ENCODE measurements around the gene IFT43. TPM values are rescaled to one million over a fixed set of nuclear protein-coding genes. Genes with fewer than 3 reads are reported as not detected.

Gene IFT43
- total RNA-seq, 1 experiment from 2014 or later, result 56.1 TPM

- no peak for DNase-seq (ENCODE audit: low spot score)
Measured at GRCh38 chr14:76109087-76109880, 123.7 kb downstream of the IFT43 start.

DNA sequence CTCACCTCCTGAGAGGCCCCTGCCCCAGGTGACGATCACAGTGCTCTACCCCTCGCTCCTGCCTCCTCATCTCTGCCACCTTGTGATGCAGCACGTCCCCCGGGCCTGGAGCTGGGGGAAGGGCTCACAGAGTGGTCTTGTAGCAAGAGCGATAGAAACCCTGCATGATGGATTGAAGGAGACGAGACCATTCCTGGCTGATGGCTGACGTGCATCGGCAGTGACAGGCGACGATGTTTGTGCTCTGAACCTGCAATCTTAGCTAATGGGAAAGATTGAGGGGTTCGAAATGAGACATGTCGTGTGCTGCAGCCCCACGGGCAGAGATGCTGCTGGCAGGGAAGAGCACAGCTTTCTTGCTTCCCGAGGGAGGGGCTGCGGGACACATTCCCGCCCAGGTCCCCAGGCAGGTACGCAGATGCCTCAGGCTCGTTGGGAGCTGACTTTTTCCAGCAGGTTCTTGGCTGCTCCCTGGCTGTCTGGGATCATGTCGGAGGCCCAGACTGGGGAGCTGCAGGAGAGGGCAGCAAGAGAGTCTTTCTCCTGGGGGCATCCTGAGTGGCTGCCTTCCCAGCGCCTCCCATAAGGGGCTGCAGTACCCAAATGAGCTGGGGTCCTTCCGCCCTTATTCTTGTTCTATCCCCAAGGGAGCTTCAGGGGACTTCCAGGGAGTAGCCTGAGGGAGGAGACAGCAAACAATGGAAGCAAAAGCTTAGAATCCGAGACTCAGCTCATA, 127.5 kb downstream of the IFT43 start:
- no peak for DNase-seq (ENCODE audit: low spot score)

- no peak for DNase-seq (ENCODE audit: low spot score)
Measured at GRCh38 chr14:76113691-76114090, 128.1 kb downstream of the IFT43 start.

DNA sequence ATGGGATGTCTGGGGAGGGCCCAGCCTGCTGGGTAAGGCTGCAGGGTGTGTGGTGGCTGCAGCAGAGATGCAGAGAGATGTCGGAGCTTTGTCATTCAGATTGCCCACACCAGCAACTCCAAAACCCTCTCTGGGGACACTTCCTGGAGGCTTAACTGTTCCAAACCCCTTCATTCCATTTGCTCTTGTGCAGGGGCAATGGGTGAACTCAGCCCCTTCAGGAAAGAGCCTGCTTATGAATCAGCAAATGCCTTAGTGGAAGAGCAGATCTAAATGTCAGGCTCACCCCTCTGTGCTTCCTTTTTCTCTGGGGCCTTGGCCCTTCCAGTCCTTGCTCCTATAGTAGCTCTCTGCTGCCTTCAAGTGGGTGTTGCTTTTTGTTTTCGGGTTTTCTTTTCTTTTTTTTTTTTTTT, 129.5 kb downstream of the IFT43 start:
- DNase-seq (ENCODE audit: low spot score), result no peak

- DNase-seq (ENCODE audit: low spot score), result no peak
Measured at GRCh38 chr14:76117789-76118484, 132.4 kb downstream of the IFT43 start.

DNA sequence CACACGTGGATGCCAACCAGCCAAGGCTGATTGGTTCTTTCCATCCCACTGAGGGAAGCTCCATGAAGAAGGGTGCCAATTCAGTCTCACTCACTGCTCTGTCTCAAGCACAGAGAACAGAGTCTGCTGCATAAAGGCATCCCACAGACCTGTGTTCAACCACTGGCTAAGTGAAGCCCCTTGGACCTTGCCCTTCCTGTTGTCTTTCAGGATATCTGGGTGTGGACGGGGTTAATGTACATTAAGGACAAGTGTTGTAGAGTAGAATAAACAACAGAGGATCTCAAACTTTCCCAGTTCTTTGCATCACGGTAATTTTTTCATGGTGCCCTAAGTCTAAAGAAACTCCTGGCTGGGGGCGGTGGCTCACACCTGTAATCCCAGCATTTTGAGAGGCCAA, 133.0 kb downstream of the IFT43 start:
- DNase-seq (ENCODE audit: low spot score), result no peak

DNA sequence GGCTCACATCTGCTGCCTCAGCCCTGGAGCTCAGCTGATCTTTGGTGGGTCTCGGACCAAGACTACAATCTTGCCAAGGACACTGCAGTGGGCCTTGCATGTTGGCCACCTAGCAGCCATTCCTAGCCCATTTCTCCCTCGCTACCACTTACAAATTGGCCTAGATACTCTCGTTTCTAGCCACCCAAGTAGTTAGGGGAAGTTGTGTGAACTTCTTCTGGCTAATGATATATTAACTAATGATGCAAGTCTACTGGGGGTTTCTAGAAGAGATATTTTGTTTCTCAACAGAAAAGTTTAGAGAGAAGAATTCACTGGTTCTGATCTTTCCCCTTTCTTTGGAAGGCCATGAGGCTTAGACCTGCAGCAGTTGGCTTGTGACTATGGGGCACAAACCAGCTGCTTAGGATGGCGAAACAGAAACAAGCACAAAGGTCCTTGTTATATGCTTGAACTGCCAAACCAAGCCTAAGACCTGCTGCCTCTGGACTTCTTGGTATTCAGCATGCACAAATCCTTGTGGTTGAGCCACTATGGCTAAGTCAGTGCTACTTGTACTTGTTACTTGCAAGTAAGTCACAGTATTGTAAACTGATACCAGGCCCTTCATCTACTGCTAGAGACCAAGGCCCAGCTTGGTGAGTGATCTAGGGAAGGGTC, 135.7 kb downstream of the IFT43 start:
- DNase-seq (ENCODE audit: low spot score), result no peak

DNA sequence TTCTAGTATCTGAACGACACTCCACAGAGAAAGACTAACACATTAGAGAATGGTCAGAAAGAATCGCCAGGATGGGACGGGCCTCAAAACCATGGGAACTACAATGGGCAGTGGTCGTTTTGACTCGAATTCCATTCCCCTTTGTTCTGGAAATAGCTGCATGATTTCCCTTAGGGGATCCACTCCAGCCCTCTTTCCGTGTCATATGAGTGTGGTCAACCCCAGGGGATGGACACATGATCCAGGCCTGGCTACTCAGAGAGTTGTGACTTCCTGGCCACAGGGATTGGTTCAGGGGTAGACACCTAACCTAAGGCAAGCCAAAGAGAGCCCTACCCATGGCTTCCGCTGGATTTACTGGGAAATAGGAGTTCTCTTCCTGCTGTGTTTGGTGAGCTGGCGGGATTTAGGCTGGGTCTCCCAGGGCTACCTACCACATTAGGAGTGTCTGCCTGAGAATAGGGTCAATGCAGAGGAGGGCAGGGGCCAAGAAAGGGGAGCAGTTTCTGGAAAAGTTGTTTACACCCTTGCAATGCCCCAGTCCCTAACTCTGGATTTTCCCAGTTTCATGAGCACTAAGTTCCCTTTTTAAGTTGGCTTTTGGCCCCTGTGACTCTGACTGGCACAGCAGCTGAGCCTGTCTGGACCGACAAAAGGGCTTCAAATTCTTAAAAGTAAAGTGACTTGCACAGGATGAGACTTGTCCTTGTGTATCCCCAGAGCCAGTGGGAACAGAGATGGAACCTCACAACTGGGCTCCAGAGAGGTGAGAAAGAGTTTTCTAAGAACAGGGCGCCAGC, 138.1 kb downstream of the IFT43 start:
- DNase-seq (ENCODE audit: low spot score), result no peak

GRCh38 chr14:76125511-76125910, 139.9 kb downstream of the IFT43 start:
- DNase-seq (ENCODE audit: low spot score), result no peak

DNA sequence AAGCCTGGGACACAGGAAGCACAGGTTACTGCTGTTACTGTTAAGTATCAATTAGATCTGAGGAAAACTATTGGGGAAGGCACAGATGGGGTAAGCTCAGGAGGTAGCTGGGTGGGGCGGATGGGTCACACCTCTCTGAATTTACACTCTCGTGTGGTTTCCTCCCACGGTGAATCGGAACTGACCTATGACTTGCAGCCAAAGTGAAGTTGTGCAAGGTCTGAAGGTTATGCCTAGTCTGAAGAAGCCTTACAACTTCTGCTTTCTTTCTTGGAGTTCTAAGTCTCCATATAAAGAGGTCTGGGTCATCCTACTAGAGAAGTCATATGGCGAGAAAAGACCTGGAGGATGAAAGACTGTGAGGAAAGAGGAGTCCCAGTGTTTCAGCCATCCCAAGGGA, 140.5 kb downstream of the IFT43 start:
- DNase-seq (ENCODE audit: low spot score), result no peak

DNA sequence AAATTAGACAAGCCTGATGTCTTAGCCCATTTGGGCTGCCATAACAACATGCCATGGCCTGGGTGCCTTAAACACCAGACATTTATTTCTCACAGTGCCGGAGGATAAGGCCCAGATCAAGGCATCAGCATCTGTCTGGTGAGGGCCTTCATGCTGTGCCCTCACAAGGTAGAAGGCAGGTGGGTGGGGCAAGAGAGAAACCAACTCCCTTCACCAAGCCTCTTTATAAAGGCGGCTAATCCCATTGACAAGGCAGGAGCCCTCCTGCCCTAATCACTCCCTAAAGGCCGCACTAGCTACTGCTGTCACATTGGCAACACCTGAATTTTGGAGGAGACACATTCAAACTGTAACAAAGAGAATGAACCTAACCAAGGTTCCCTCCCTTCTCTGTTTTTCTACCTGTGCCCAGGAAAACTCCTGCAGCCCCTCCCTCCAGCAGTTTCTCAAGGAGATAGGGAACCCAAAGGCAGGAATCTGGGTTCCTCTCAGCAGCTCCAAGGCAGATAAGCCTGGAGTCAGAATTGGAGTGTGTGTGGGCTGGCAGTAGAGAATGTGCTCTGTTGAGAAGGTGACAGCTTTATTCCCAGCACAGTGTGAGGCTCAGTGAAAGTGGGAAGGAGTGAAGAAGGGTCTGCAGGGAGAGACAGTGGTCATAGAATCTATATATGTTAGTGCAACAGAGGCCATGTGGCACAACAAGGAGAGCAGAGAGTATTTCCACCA, 144.5 kb downstream of the IFT43 start:
- DNase-seq (ENCODE audit: low spot score), result no peak

DNA sequence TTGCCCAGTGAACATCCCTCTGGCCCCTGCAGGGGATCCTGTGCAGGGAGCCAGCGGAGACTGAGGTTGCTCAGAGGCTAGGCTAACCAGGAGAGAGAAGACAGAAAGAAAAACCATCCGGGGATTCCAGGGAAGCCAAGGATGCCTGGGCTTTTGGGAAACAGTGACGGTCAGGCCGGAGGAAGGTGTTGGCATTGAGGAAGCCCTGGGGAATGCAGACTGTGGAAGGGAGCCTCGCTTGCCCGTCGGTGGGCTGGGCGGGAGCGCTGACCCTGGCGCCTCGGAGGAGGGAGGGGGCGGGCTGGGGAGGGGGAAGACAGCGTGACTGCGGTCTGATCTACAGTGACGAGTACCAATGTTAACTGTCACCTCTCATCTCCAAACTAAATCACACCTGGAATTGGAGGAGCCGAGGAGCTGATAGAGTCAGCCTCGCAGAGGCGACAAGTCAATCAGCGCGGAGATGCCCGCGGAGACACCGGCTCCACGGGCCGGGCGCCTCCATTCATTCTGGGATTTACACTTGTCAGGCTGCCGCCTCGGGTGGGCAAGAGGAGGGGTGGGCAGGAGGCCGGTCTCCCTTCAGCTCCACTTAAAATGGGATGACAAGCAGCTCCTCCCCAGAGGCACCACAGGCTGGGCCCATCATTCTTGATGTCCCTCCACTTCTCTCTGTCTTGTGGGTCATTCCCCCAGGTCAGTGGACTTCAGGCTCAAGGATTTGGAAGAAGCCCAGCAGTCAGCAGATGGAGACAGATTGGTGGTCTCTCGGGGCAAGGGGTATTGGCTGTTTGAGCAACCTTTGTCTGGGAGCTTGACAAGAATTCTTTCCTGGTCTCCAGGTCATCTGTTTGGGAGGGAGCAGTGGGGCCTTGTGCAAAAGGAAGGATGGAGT, 145.8 kb downstream of the IFT43 start:
- no peak for DNase-seq (ENCODE audit: low spot score)

GRCh38 chr14:76133103-76133502, 147.5 kb downstream of the IFT43 start:
- peak; percentile 7 for DNase-seq (ENCODE audit: low spot score)

Other genes with a start within 250 kb of the IFT43 start
- 2.1 and 2.3 TPM in 2 replicates for gene TGFB3, start 3.8 kb upstream of the IFT43 start, total RNA-seq (2014; rRNA removed; shearing (Covaris generic))
- 30.4 and 41.2 TPM in 2 replicates for gene GPATCH2L, start 166.2 kb downstream of the IFT43 start, total RNA-seq (2014; rRNA removed; shearing (Covaris generic))

All from A172 (cell line).